GM23248 (cell line): ENCODE measurements around the gene ZNF213.

Source experiments
- EZH2 ChIP-seq: fragments of 200-600 bp; sonication (generic); IDR thresholded peaks from 2 replicates; pipeline ENCODE4 v1.6.1; 2018; ENCODE audit warnings: antibody characterized with exemption, mild to moderate bottlenecking; ENCODE audit not compliant: insufficient read depth, poor library complexity, severe bottlenecking
- EZH2phosphoT487 ChIP-seq: fragments of 200-600 bp; sonication (generic); IDR thresholded peaks from 2 replicates; pipeline ENCODE4 v1.6.1; 2018; ENCODE audit warnings: antibody characterized with exemption, moderate library complexity, mild to moderate bottlenecking, low read depth; ENCODE audit not compliant: insufficient read depth

- TF ChIP-seq EZH2: no peak
- TF ChIP-seq EZH2phosphoT487: no peak
These were observed 14.4 kb upstream of the ZNF213 start for GRCh38 chr16:3120435-3120834.
